NCI-H128 (cell line): ENCODE measurements around the gene SAP30L.
A peak's percentile ranks its signal among the peaks of the same experiment; 100 is the strongest.

Experiments
- DNase-seq: peaks from one replicate; lab custom pipeline; 2025; ENCODE audit not compliant: unreplicated experiment; lab: John Stamatoyannopoulos, UW

Gene SAP30L

GRCh38 chr5:154461531-154461930 lies 15.7 kb downstream of the SAP30L start:
- no peak for DNase-seq

- DNase-seq = no peak
These were observed 18.6 kb downstream of the SAP30L start for GRCh38 chr5:154464438-154464837.

- DNase-seq = no peak
These were observed 19.4 kb downstream of the SAP30L start for GRCh38 chr5:154465169-154465568.

GRCh38 chr5:154466147-154466546 lies 20.4 kb downstream of the SAP30L start:
- no peak for DNase-seq

- DNase-seq = no peak
These were observed 20.9 kb downstream of the SAP30L start for GRCh38 chr5:154466671-154467070.

- peak; percentile 32 for DNase-seq
These were observed 22.0 kb downstream of the SAP30L start for GRCh38 chr5:154467655-154468354.

- no peak for DNase-seq
These were observed 24.3 kb downstream of the SAP30L start for GRCh38 chr5:154470137-154470536.

- no peak for DNase-seq
These were observed 25.4 kb downstream of the SAP30L start for GRCh38 chr5:154470947-154471870.

- no peak for DNase-seq
These were observed 27.2 kb downstream of the SAP30L start for GRCh38 chr5:154472871-154473580.

GRCh38 chr5:154473581-154474283 lies 27.9 kb downstream of the SAP30L start:
- DNase-seq = no peak

- DNase-seq = no peak
These were observed 28.9 kb downstream of the SAP30L start for GRCh38 chr5:154474396-154475334.

GRCh38 chr5:154475591-154476353 lies 30.0 kb downstream of the SAP30L start:
- DNase-seq = no peak

GRCh38 chr5:154476354-154477205 lies 30.8 kb downstream of the SAP30L start:
- no peak for DNase-seq

- DNase-seq = no peak
These were observed 31.8 kb downstream of the SAP30L start for GRCh38 chr5:154477382-154478223.

GRCh38 chr5:154478224-154478565 lies 32.4 kb downstream of the SAP30L start, which contains the start of gene HAND1:
Gene HAND1, minus strand, starts transcription at chr5:154478227. Its CDS starts 219 bp downstream, at chr5:154478008.
- DNase-seq = no peak

GRCh38 chr5:154478752-154479159 lies 33.0 kb downstream of the SAP30L start:
- DNase-seq = no peak
